OCI-LY3 (cell line): ENCODE results near the gene UBTD1.

ENCODE experiments used
- CTCF ChIP-seq: fragments of 200-600, 300-600 bp; sonication (generic); IDR thresholded peaks from 2 replicates; pipeline ENCODE4 v1.5.1; 2014; ENCODE audit warnings: antibody characterized with exemption, low read length, low read depth
- EZH2phosphoT487 ChIP-seq: fragments of 200-600 bp; shearing (Covaris generic); IDR thresholded peaks from 2 replicates; pipeline ENCODE4 v1.6.1; 2018; ENCODE audit warnings: antibody characterized with exemption, mixed run types, low read depth

DNA sequence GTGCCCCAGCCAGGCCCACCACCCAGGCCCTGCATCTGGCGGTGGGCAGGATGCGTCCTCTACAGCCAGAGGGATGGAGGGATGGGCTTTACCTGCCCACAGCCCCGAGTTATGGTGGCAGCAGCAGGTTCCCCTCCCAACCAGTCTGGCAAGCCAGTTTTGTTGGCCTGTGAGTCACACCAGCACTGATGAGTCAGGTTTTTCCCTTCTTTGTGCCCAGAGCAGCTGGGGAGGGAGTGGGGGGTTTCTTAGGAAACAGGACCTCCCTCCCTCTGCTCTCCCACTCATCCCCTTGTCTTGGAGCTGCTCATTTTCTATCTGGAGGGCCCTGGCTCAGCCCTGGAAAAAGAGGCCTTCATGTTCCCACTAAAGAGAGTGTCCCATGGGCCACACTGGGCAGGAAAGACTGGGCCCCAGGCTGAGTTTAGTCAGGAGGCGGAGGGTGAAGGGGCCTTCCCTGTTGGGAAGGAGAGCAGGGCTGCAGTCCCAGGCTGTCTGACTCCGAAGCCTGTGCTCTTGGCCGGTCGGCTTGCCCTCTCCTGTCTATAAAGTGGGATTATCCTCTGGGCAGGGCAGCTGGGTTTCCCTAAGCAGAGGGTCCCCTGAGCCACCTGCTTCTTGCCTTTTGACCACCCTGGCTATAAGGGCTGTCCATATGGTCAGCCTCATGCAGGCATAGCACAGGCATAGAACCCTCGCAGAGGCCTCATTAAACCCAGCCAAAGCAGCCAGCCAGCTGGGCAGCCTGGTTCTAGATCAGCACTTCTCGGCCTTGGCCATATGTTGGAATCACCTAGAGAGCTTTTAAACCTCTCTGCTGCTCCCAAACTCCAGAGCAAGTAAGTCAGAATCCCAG lies 43.7 kb downstream of the UBTD1 start:
- no peak for TF ChIP-seq CTCF
- no peak for TF ChIP-seq EZH2phosphoT487
